Stimulated activated CD4-positive, alpha-beta T cell treated with anti-CD3 and anti-CD28 coated beads, Interleukin-4, amount 100 ng/mL, for 4 hours (primary cell): ENCODE results near the gene ASB15.
"Not testable (repeated sequence)": the region's sequence is repeated elsewhere in the genome, so short reads cannot be mapped to it uniquely, and the experiment has no call there.

Experiments
- DNase-seq, 2 experiments: peaks; one replicate each; pipeline ENCODE4 v3.0.0-alpha.2; 2020

Gene ASB15

GRCh38 chr7:123599766-123600165, 1.9 kb upstream of the ASB15 start:
- no peak for DNase-seq

- DNase-seq, result no peak
Measured at GRCh38 chr7:123600876-123601275, 745 bp upstream of the ASB15 start.

DNA sequence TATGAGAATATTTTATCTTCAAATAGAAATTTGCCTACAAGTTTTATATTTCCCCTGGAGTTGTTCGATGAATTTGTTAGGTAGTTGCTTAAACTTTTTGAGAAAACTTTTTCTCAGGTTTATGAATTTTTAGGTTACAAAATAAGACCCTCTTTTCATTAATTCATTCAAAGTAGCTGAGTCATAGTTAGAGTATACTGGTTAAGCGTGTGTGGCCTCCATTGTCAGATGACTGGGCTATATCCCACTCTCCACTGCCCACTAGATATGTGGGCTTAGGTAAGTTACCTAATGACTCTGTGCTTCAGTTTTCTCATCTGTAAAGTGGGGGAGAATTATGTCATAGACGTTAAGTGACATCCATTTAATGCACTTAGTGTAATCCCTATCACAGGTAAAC, 1.0 kb downstream of the ASB15 start:
- no peak for DNase-seq

DNA sequence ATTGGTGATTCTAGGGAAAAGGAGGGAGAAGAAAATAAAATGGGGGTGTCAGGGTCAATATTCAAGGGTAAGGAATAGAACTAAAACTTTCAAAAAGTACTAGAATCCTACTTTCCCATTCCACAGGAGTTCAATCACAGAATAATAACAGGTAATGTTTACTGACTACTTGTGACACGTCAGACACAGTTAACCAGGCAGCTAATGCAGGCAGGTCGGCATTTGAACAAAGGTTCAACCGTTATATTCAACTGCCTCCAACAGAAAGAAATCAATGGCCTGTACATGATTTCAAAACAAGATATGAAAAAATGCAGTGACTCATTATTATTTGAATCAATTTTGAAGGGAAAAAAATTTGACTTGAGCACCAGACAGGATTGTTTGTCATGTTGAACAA, 3.1 kb downstream of the ASB15 start:
- DNase-seq, result no peak

DNA sequence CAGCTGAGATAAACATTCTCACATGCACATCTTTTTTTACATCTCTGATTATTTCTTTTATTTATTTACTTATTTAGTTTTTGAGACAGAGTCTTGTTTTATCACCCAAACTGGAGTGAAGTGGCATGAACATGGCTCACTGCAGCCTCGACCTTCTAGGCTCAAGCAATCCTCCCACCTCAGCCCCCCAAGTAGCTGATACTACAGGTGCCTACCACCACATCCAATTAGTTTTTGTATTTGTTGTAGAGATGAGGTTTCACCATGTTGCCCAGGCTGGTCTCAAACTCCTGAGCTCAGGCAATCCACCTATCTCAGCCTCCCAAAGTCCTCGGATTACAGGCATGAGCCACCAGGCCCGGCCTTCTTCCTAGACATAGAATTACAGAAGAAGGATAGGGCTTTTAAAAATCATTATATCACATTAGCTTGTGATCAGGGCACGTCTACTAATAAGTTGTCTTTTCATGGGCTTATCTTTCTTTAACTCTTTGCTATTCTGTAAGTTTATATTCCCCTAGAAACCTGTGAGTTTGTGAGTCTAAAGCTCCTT, 5.9 kb downstream of the ASB15 start:
- DNase-seq, result no peak

DNA sequence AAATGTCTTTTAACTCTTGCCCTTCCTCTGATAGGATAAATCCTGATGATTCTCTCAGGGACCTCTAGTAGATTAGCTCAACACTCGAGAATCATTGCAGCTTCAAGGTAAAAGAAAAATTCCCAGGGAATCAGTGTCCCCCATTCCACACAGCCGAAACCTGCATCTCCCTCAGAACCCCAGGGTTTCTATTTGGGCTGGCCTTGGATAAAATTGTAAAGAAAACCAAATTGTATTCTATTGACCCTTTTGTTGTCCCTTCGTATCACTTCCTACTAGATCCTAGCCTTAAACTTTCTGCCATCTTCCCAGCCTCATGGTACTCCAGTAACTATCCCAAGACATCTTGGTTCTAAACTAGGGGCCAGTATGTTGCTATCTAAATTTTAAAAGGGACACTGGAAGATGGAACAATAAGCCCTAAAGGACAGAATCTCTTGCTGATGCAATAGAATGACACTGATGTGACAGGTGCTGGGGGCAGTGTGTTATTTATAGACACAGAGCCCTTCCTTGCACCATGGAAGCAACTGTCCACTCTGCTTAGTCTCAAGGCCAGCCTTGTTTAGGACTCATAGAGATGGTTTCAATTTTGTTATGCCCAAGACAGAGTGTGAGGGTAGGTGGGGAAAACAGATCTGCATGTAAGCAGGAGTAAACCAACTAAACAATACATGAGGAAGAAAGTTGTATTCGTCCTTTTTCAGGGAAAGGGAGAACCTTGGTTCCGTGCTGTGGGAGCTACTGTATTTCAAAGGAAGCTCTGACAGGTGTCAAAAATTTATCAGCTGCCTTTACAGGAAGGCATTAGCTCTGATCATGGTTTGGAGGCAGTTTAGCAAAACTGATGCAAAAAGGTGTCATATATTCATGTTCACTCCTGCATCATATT, 7.6 kb downstream of the ASB15 start:
- no peak for DNase-seq

DNA sequence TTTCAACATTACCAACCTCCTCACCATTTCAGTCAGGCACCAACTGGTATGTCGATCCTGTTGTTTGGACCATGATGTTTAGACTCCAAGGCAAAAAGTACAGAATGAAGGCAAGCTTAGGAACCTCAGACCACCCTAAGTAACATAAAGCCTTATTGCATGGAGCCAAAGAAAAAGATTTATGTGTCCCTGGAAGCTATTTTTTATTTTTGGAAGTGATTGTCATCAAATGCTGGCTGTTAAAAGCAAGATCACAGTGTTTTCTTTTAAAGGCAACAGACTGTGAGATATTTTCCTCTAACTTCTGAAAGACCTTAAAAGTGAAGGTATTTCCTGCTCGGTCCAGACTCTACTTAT, 8.2 kb downstream of the ASB15 start:
- no peak for DNase-seq

DNA sequence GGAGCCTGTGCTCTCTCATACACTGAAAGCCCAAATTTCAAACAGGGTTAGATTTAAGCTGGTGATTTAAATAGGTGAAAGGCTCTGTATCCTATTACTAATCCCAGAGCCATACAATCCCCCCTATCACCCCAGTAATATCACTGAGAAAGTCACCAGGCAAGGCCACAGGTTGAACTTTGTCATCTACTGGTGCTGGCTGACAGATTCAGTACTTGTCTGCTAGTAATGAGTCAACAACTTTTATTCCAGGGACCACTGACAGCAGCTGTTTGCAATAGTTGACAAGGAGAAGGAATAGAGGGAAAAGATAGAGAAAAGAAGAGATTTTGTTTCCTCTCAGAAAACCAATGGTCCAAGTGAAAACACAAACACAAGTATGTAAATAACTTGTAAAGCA, 10.4 kb downstream of the ASB15 start:
- DNase-seq, result no peak

DNA sequence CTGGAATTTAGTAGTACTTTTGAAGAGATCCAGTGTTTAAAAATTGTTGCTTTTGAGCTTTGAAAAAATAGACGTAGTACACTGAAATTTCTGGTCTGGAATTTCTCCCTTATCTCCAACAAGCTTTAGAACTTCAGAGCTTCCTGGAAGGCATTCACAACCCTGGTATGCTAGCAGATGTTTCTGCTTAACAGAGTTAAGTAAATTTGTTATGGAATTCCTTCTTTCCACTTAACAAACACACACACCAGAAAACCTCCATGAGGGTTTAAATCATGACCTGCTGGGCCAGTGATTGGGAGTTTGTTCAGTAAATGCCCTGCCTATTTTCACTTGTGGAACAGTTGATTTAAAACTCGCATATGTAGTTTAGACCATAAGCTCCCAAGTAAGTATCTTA, 13.7 kb downstream of the ASB15 start:
- DNase-seq, result no peak

DNA sequence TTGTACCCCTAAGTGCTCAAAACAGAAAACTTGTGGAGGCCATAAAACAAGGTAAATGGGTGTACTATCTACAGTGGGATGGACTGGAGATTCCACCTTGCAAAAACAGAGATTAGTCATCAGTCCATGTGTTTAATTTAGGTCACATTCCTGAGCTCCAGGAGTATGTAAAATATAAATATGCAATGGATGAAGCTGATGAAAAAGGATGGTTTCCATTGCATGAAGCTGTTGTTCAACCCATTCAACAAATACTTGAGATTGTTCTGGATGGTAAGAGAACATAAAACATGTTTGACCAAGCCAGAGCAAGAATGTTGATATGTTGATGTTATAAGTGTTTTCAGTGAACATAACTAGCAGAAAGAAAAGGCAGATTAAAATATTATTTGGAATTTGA, 14.6 kb downstream of the ASB15 start:
- DNase-seq, result no peak

DNA sequence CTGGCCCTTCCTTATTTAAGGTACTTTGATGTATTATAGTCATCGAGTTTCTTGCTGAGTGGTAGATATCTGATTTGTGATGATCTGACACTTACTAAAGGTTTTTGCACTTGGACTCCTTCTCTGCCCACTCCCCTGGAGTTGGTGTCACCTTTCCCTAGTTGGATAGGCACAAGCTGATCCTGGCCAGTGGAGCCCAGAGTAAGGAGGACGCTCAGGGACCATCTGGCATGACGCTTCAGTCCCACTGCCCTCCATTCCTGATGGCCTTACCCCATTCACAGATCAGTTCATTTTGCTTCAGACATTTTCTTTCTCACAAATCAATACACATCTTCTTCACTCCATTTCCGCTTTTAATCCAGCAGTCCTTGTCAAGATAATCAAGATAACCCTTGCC, 20.1 kb downstream of the ASB15 start:
- DNase-seq, result no peak

DNA sequence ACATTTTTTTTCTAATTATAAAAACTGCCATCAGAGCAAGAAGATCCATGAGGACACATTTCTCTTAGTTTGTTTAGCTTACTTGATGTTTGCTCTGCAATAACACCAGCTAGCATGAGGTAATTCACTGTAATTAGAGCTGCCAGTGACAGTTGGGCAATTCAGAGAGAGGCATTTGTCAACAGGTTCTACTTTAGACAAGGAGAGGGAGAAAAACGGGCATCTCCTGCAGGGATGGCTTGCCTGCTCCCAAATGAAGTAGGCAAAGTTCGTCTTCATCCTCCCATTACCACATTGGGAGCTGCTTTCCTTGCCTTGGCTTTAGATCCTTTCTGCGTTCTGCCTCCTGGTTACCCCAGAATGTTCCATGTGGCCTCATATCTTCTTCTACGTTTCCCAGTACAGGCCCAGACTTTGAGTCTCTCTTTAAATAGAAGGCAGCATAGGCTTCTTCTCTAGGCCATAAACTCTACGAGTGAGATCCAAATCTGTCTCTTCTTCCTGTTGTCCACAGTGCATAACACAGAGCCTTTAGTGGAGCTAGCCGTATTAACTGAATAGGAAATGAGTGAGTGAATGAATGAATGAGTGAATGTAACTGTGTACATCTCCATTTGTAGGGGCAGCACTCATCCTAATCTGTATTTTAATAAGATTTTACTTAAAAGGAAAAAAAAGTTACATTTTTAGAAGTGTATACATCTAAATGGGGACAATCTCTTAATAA, 21.2 kb downstream of the ASB15 start:
- DNase-seq, result no peak

- DNase-seq, result peak; percentile 27 to 59
Measured at GRCh38 chr7:123624527-123625183, 23.0 kb downstream of the ASB15 start.

DNA sequence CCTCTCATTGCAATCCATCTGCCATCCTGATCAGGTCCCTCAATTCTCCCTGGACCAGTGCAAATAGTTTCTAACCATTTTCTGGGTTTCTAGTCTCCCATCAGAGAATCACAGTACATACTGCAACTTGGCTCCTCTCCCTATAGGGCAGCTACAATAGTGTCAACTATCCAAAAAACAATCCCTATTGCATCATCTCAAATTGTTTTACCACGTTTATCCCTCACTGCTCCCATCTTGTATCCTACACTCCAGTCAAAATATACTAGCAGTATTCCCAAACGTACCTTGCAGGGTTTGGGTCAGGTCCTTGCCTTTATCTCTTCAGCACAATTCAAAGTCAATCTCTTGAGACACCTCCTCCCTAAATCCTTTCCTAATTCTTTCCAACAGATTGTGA, 23.6 kb downstream of the ASB15 start:
- DNase-seq, result no peak

- no peak for DNase-seq
Measured at GRCh38 chr7:123627851-123628250, 26.2 kb downstream of the ASB15 start.

GRCh38 chr7:123628829-123629228, 27.2 kb downstream of the ASB15 start:
- DNase-seq, result no peak

- no peak for DNase-seq
Measured at GRCh38 chr7:123629281-123629680, 27.7 kb downstream of the ASB15 start.

DNA sequence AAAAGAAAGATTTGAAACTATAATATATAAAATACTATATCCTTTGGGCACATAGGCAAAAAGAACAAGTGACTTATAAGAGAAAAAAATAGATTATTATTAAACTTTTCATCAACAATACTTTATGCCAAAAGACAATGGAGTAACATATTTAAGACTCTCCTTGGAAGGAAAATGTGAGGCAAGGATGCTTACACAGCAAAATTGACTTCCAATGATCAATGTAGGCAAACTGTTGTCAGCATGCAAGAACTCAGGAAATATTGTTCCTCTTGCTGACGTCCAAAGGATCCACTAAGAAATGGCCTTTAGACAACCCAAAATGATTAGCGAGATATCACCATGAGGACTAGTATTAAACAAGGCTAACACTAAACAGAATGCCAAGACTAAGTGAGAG, 31.2 kb downstream of the ASB15 start:
- DNase-seq, result no peak

GRCh38 chr7:123633553-123633952, 31.9 kb downstream of the ASB15 start:
- no peak for DNase-seq

DNA sequence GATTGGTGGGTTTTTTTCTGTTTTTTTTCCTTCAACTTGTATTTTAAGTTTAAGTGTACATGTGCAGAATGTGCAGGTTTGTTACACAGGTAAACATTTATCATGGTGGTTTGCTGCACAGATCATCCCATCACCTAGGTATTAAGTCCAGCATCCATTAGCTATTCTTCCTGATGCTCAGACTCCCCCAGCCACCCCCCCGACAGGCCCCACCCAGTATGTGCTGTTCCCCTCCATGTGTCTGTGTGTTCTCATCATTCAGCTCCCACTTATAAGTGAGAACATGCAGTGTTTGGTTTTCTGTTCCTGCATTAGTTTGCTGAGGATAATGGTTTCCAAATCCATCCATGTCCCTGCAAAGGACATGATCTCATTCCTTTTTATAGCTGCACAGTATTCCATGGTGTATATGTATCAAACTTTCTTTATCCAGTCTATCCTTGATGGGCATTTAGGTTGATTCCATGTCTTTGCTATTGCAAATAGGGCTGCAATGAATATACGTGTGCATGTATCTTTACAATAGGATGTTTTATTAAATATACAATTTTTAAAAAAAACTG, 32.5 kb downstream of the ASB15 start:
- DNase-seq, result not testable (repeated sequence)

GRCh38 chr7:123635551-123636359, 34.1 kb downstream of the ASB15 start:
- no peak for DNase-seq

DNA sequence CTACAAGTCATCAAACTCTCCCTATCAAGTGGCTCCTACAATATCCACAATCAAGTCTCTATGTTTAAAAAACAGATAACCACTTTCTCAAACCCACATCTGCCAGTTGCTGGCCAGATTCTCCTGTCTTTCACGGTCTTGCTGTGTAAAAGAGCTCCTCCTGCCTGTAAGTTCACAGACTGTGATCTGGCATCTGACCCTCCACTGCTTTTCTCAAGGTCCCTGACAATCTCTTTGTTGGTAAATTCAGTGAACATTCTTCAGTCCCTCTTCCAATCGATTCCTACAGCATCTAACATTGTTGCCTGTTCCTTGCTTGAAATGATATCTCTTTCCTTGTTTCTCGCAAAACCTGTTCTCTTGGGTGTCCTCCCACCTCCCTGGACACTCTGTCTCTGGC, 35.6 kb downstream of the ASB15 start:
- DNase-seq, result no peak
